GM21619 (cell line): ENCODE data around the gene ZACN.

ENCODE experiments used
- ATAC-seq: cut with Tn5 transposase; IDR thresholded peaks from one replicate; pipeline ENCODE4 v1.9.1; 2021; ENCODE audit not compliant: unreplicated experiment

ZACN gene

DNA sequence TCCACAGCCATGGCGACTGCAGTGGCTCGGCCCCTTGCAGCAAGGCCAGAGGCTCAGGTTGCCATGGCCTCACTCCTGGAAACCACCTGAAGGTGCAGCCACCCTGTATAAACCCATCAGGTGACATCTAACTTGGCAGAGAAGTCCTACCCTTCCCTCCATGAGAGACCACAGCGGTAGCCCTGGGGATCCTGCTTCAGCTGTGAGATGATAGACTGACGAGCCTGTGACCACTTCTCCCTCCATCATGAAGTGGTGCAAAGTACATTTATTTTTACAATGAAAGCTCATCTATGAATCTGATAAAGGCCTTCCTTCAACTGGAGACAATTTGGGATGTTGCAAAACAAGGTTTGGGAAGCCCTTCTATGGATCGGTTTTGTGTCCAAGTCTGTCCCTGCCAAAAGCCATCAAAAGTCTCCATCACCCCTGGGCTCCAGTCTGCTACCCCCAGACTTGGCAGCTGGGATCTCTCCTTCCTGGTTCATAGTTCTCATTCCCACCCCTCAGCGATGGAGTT lies 1.8 kb downstream of the ZACN start:
- ATAC-seq: no peak

- ATAC-seq: no peak
These were observed 2.6 kb downstream of the ZACN start for GRCh38 chr17:76081295-76082210.

DNA sequence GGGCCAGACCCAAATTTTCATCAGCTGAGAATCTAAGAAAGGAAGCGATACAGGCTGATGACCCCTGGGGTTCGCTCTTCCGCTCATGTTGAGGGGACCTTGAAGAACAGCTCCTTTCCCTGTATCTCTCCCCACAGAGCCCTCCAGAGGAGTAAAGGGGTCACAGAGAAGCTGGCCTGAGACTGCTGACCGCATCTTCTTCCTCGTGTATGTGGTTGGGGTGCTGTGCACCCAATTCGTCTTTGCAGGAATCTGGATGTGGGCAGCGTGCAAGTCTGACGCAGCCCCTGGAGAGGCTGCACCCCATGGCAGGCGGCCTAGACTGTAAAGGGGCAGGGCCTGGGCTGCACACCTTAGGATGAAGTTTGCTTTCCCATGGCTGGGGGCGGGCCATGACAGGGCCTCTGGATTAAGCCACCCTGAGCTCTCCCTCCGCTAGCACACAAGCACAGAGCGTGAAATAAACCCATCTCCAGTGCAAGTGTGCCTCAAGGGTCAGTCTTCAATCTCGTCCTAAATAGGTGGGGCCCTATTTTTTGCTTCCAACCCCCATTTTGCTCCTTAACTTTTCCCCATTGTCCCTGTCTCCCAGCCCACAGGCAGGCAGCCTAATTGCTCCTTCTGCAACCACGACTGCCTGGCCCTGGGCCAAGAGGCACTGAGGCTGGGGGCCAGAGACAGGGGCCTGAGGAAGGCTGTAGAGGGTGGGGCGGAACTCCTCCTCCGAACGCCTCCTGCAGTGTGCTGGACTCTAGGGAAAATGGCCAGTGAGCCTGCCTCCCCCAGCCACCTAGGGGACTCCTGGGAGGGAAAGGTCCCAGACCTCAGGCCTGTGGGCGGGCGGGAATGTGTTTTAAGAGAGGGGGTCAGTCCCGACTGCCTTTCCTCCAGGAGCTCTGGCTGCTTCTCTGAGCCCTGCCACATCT lies 3.6 kb downstream of the ZACN start:
- no peak for ATAC-seq

DNA sequence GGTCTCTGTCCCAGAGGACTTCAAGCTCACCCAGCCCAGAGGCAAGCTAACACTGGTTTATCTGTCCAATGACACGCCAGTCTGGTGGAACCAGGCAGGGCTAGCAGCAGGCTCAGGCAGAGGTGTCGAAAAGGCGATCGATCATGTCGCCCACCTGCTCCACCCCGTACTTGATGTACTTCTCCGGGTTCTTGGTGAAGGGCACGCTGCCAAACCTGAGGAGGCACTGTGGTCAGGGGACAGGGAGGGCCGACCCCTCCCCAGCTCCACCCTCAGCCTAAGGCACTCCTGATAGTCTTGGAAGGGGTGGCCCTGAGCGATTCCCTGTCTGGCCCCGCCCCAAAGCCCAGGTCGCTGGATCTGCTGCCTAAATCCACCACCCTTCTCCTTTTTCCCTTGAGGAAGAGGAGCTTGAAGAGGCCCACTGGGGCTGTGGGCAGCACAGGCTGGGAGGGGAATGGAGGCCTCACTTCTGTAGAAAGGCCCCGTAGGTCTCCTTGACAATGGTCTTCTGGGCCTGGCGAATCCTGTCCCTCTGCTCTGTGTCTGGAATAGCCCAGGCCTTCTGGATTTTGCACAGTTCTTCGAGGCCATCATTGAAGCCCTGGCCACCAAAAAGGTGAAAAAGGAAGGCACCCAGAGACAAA lies 4.7 kb downstream of the ZACN start:
- ATAC-seq: no peak

DNA sequence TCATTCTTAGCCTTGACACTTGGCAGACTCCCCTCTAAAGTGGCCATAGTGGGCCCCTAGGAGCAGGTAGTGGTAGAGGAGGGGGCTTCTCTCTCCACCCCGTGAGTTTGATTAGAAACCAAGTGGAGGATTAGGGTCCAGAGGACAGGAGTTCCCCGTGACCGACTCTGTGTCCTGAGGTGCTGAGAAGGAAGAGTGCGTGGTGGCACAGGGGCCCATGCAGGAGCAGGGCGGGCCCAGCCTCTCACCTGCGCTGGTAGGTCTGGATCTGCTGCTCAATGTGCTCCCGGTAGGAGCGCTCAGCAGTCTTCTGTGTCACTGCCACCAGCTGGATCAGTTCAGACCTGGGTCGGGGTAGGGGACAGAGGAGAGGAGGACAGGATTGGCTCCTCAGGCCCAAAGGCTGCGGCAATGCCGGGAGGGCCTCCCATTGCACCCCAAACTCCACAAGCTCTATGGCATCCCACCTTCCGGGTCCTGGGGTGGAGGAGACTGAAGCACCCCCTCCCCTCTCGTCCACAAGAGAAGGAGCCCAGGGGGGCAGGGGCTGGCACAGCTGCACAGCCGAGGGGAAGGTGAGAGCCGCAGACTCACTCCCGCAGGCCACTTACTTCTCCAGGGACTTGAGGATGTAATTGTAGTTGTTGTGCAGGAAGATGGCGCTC lies 6.2 kb downstream of the ZACN start:
- ATAC-seq: no peak

- ATAC-seq: no peak
These were observed 6.9 kb downstream of the ZACN start for GRCh38 chr17:76085731-76086366.

DNA sequence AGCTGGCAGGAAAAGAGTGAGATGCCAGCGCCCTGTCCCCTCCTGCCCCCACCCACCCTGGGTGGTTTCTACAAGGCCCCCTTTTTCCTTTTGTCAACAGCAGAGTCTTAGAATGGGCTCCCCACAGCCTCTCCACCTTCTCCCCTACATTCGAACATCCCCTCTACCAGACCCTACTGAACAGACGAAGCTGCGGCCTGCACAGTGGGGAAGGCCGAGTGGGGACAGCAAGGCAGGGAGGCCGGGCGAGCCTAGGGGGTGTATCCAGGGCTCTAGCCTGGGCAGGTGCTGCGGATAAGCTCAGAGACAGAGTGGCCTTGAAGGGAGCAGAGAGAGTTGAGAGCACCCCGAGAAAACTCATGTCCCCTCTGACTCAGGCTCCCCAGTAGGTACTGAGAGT lies 7.4 kb downstream of the ZACN start:
- ATAC-seq: no peak

DNA sequence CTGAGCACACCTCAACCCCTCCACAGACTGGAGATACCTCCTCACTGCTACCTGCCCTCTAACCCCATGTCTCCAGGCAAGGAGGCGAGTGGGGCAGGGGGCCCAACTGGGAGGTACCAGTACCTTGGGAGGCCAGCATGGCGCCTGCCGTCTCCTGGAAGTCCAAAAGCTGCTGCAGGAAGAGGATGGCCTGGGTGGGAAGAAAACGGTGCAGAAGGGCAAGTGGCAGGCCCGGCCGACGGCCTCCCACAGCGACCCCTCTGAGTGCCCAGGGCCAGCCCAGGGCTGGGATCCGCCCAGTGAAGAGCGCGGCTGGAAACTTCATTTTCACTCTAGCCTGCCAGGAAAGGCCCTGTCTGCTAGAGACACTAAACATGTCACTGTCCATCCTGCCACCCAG lies 8.5 kb downstream of the ZACN start:
- no peak for ATAC-seq

DNA sequence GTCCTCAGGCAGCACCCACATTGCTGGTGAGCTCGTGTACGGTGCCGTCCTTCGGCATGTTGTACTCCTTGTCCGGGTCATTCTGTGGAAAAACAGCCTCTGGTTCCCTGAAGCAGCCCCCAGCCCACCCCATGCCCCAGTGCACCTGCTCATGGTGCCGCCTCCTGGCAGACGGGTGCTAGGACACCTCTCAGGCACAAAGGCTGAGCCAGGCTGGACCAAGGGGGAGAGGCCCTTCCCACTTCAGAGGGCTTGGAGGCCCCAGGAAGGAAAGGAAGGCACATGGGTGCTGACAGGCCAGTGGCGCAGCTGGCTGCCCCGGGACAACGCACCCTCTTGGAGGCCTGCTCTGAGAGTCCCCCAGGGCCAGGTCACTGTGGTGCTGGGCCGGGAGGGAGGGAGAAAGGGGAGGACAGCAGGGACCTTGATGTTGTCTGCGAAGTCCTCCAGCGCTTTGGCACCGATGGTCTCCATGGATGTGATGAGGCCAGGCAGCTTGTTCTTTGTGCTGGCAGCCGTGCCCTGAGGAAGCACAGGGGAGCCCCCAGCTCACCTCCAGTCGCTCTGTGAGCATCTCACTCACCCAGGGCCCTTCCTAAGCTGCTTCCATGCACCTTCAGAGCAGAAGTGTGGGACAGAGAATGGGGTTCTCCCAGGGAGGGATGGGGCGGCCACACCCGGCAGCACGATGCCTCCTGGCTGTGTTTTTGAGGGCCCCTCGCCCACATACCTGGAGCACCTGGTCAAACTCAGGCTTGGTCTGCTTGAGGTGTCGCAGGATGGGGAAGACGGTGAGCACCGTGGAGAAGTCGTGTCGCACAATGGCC lies 9.3 kb downstream of the ZACN start:
- no peak for ATAC-seq

GRCh38 chr17:76088868-76089576 lies 10.0 kb downstream of the ZACN start:
- ATAC-seq: no peak

GRCh38 chr17:76089680-76090516 lies 10.9 kb downstream of the ZACN start:
- no peak for ATAC-seq

DNA sequence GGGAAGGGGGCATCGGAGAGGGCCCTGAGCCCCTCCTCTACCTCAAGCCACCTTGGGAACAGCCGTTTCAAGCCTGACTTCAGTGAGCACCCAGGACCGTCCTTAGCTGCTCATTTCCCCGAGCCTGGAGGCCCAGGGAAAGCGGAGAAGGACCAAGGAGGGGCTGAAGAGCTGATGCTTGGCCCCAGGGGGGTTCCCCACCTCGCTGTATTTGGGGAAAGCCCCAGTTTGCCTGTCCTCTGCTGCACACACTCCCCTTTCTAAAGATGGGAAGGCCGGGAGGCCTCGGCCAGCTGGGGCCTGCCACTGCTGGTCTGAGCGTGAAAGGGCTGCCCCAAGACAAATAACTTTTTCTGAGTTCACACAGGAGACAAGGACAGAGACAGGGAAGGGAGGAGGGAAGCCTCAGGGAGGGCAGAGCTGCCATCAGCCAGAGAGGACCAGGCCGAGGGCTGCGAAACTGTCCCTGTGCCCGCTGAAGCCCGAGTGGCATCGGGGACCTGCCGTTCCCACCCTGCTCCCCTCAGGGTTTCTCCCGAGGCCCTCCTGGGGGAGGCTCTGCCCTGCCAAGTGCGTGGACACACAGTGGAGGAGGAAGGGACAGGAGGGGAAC lies 11.6 kb downstream of the ZACN start:
- no peak for ATAC-seq

DNA sequence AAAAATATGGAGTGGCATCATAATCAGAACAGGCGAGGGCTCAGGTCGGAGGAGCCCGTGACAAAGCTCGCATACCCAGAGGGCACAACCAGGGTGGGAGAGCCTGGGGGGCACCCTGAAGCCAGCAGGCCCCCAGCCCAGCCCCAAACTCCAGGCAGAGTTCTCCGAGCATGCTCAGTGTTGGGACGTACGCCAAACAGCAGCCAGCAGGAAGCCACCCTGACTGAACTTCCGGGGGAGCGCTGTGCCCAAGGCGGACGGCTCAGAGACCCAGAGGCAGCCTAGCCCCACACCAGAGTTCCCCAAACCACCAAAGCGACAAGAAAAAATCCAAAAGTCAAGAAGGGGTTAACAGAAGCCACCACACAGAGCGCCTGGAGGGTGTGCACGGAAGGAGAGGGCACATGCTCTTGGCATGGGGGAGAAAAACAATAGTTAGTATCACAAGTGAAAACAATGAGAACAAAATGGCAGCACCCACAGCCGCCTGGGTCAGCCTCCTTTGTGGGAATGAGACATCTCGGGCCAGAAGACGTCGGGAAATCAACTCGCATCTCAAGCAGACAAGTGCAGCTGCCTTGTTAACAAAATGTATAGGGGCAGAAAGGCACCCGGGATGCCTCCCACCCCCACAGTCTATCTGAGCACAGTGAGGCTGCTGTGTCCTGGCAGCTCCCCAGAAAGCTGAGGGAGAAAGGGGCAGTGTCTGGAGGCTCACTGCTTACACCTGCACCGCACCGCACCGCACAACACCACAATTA lies 12.7 kb downstream of the ZACN start:
- ATAC-seq: no peak

- no peak for ATAC-seq
These were observed 13.8 kb downstream of the ZACN start for GRCh38 chr17:76092526-76093413.

DNA sequence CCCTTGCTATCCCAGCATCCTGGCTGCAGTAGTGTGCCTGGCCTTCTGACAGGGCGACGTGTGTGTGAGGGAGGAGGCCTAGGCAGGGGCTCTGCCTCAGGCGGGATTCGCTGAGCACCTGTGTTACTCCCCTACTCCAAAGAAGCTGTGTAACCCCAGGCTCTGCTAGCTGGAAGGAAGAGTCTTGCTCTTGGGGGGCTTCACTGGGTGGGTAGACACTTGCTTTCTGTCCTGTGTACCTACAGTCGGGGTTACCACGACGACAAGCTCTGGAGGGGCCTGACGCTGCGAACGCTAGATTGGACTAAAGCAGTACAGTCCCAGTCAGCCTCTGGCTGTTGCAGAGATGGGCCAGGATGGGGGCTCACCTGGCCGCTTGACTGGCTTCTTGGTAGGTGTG lies 15.1 kb downstream of the ZACN start:
- no peak for ATAC-seq

- no peak for ATAC-seq
These were observed 17.0 kb downstream of the ZACN start for GRCh38 chr17:76095943-76096342.
